Measurements from ENCODE around the gene FRAT2.

FRAT2 gene

DNA sequence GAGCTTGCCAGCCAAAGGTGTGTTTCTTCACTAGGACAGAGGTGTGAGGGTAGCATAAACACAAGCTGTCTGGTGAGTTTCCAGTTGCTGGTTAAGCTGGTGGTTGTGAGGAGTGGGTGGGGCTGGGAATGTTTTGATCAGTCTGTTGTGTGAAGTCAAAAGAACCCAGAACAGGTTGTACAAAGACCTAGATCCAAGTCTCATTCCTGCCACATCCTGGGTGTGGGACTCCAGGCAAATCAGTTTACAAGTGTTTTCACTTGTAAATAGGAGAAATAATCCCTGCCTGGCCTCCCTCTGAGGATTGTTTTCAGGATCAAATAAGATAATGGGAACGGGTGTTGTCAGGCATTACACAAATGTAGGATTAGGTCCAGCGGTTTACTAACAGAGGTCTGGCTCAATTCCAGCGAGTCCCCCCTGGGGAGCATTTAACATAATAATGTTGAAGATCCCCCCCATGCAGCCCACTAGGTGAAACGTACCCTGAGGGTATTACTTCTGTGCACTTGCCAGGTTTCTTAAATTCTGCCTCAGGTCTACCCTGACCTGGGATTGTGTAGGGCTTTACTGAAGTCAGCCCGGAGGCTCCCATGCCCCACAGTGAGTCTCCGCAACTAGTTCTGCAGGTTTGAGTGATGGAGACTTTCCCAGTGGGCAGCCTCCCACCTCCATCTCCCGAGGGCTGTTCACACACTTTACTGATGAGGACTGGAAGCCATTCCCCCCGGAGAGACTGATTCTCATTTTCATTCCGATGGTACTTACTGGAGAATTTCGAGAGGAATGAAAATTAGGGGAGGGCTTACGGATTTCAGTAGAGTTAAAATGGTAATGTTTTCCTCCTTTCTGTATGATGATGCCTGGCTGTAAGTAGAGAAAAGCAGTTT, 2.7 kb upstream of the FRAT2 start:
- no peak for TF ChIP-seq ZFX (IDR thresholded peaks at IDR 0.05)
- TF ChIP-seq, protein P1, sequence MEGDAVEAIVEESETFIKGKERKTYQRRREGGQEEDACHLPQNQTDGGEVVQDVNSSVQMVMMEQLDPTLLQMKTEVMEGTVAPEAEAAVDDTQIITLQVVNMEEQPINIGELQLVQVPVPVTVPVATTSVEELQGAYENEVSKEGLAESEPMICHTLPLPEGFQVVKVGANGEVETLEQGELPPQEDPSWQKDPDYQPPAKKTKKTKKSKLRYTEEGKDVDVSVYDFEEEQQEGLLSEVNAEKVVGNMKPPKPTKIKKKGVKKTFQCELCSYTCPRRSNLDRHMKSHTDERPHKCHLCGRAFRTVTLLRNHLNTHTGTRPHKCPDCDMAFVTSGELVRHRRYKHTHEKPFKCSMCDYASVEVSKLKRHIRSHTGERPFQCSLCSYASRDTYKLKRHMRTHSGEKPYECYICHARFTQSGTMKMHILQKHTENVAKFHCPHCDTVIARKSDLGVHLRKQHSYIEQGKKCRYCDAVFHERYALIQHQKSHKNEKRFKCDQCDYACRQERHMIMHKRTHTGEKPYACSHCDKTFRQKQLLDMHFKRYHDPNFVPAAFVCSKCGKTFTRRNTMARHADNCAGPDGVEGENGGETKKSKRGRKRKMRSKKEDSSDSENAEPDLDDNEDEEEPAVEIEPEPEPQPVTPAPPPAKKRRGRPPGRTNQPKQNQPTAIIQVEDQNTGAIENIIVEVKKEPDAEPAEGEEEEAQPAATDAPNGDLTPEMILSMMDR (conservative IDR thresholded peaks at IDR 0.05): no peak
- peak overlapping the region; percentile 59 for H3K27ac ChIP-seq

DNA sequence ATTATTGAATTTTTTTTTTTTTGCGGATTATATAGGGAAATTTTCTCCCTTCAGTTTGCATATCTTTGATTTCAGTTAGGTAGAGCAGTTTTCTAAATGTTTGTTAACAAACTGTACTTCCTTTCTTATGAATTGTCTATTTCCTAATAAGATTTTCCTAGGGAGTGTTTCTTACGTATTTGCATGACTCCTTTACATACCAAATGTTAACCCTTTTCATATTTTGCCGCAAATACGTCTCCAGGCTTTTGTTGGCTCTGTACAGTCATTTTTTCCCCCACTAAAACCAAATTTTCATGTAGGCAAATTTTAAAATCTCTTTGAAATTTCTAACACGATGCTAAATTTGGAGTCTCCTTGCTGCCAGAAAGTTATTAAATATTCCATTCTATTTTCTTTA, 1.9 kb upstream of the FRAT2 start:
- TF ChIP-seq, protein P1 (conservative IDR thresholded peaks at IDR 0.05): no peak
- TF ChIP-seq ZFX (IDR thresholded peaks at IDR 0.05): no peak

DNA sequence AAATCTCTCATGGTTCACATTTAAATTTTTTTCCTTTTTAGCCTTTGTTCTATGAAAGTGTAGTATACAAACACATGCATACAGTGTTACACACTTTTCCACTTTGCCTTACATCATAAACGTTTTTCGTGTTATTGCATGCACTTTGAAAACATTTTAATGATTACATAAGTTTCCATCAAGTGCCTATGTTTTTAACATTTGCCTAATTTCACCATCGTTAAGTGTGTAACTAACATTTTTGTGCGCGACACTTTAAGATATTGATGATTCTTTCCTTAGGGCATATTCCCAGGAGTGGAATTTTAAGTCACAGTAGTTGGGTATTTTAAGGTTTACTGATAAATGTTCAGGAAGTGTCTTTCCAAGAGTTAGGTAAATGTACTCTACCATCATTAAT, 1.5 kb upstream of the FRAT2 start:
- no peak overlapping the region for H3K27ac ChIP-seq
- TF ChIP-seq, protein P1 (conservative IDR thresholded peaks at IDR 0.05): no peak
- TF ChIP-seq ZFX (IDR thresholded peaks at IDR 0.05): no peak

More for the DNA sequence above, 1.9 kb upstream of the FRAT2 start:
- no peak overlapping the region for H3K27ac ChIP-seq

GRCh38 chr10:97335188-97335619, 675 bp upstream of the FRAT2 start:
- peak overlapping the region; percentile 96 for H3K27ac ChIP-seq
- TF ChIP-seq, protein P1 (conservative IDR thresholded peaks at IDR 0.05): no peak
- no peak for TF ChIP-seq ZFX (IDR thresholded peaks at IDR 0.05)

DNA sequence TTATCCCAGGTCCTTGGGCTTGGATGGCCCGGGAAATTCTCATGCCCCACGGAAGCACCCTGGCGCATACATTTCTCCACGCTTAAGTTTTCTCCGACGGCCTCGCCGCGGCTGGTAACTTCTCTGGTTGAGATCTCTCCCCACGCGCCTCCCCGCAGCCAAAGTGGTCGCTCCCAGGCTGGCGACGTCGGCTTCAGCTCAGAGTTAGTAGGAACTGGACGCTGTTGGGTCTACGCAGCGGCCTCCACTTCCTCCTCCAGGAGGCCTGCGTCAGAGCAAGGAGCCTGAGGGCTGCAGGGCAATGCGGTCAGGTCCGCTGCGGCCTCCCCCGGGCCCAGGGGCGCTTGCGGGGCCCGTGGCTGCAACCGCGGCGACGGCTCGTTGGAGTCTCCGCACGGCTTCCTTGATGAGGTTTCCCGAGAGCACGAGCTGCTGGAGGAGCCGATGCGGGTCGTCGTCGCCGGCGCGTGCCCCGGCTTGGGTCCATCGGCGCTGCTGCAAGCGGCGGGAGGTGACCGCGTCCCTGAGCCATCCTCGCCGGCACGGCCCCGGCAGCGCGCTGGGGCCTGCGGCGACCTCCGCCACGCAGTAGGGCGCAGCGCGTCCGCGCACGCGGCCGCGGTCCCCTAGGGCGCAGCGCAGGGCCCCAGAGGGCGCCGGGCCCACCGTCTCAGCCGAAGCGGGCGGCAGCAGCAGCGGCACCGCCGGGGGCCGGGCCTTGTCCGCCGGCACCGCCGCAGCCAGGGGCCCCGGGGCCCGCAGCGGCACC, 744 bp downstream of the FRAT2 start:
- TF ChIP-seq ZFX (IDR thresholded peaks at IDR 0.05): peak; percentile 96
- TF ChIP-seq, protein P1 (conservative IDR thresholded peaks at IDR 0.05): no peak
- peak overlapping the region; percentile 96 for H3K27ac ChIP-seq

DNA sequence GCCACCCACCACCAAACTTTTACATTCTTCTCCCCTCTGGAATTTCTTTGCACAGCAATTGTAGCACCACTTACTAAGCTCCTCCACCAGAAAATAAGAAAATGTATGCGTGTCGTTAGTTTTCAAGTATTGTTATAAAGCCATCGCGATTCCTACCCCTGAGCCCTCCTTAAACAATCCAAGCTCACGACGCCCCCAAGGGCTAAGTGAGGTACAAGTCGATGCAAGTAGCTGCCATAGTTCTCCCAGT, 1.3 kb downstream of the FRAT2 start:
- peak overlapping the region; percentile 96 for H3K27ac ChIP-seq
- TF ChIP-seq, protein P1 (conservative IDR thresholded peaks at IDR 0.05): no peak
- no peak for TF ChIP-seq ZFX (IDR thresholded peaks at IDR 0.05)
